NCI-H748 treated with DMSO at 0.1 percent for 48 hours (cell line): Measurements from ENCODE around the gene MLANA.
"Not testable (repeated sequence)": the region's sequence is repeated elsewhere in the genome, so short reads cannot be mapped to it uniquely, and the experiment has no call there.

Experiments
- DNase-seq: peaks from one replicate; lab custom pipeline; 2025; lab: John Stamatoyannopoulos, UW

MLANA gene

DNA sequence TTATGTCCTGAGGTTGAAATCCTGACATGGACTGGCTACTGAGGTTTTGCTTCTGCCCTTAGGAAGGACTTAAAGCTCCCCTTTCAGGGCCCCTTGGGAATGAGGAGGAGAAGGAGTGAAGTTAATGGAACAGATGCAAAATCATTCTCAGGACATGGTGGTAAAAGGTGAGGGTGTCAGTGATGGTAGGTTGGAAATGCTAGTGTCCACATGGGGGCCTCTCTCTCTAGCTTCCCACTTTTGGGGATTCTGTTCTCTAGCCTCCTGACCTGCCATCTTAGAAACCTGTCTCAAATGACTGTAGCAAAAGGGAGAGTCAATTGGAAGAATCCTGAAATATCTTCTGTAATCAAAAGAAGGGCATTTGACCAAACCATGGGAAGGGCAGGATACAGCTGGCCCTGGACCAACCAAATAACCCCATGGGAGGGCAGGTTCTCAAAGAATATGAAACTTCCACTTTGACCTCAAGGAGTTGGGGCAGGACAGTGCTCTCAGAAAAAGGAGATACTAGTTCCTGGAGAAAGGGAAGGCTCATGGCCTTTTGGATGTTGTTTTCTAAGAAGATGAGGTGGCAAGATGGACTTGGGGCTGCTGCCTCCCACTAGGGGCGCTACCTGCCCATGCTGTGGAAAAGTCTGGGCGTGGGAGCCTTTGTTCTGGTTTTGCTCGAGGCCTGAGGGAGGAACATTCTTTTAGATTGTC is 21.2 kb upstream of the MLANA start:
- DNase-seq: no peak

GRCh38 chr9:5870020-5870339 is 20.7 kb upstream of the MLANA start:
- DNase-seq: no peak

- DNase-seq: no peak
Measured at GRCh38 chr9:5870691-5871090, 20.0 kb upstream of the MLANA start.

DNA sequence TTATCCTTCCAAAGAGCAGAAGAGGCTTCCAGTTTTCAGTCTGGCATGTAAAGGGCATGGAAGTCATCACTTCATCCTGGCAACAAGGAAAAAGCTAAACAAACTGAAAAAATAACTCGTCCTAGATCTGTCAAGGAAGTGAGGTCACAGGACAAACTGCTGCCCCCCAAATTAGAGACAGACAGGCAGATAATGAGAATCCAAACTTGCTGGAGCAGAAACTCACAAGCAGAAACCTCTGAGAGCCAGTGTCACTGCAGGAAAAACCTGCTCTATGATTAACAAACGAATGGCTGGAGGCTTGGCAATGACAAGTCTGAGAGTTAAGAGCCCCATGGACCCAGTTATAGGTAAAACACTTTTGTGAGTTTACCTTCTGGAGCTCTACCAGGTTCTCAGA is 18.9 kb upstream of the MLANA start:
- DNase-seq: no peak

- DNase-seq: no peak
Measured at GRCh38 chr9:5872511-5872910, 18.2 kb upstream of the MLANA start.

DNA sequence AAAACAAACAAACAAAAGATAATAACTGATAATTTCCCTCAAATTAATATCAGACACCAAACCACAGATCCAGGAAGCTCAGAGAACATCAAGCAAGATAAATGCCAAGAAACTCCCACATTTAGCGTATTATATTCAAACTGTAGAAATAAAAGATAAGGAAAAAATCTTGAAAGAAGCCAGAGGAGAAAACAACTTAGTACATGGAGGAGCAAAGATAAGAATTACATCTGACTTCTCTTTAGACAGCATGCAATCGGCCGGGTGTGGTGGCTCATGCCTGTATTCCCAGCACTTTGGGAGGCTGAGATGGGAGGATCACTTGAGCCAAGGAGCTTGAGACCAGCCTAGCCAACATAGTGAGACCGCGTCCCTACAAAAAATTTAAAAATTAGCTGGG is 17.2 kb upstream of the MLANA start:
- no peak for DNase-seq

GRCh38 chr9:5874048-5874447 is 16.6 kb upstream of the MLANA start:
- DNase-seq: no peak

- DNase-seq: no peak
Measured at GRCh38 chr9:5876026-5876425, 14.7 kb upstream of the MLANA start.

- DNase-seq: no peak
Measured at GRCh38 chr9:5876711-5877110, 14.0 kb upstream of the MLANA start.

DNA sequence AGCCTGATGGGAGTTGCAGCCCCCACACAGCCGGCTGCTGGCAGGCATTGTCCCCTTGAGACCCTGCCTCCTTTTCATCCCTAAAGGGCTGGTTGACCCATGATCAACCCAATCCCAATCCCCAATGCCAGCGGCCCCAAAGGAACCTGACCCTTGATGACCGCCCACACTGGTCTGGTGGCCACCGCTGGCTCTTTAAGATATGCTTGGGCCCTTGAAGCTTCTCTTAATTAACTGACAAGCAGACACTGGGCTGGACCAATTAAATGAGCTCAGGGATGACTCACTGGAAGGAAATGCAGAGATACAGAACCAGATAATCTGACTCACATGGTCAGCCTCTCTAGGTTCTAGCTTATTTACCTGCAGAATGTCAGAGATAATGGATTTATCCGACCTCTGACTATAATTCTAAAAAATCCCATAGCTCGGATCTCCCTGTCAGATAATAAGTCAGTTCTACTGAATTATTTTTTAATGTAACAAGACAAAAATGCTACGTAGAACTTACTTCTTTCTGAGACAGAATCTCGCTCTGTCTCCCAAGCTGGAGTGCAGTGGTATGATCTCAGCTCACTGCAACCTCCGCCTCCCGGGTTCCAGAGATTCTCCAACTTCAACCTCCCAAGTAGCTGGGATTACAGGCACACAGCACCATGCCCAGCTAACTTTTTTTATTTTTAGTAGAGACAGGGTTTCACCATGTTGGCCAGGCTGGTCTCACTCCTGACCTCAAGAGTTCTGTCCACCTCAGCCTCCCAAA is 11.1 kb upstream of the MLANA start:
- no peak for DNase-seq

GRCh38 chr9:5882244-5883012 is 8.3 kb upstream of the MLANA start:
- DNase-seq: not testable (repeated sequence)

- DNase-seq: no peak
Measured at GRCh38 chr9:5884191-5884590, 6.5 kb upstream of the MLANA start.

DNA sequence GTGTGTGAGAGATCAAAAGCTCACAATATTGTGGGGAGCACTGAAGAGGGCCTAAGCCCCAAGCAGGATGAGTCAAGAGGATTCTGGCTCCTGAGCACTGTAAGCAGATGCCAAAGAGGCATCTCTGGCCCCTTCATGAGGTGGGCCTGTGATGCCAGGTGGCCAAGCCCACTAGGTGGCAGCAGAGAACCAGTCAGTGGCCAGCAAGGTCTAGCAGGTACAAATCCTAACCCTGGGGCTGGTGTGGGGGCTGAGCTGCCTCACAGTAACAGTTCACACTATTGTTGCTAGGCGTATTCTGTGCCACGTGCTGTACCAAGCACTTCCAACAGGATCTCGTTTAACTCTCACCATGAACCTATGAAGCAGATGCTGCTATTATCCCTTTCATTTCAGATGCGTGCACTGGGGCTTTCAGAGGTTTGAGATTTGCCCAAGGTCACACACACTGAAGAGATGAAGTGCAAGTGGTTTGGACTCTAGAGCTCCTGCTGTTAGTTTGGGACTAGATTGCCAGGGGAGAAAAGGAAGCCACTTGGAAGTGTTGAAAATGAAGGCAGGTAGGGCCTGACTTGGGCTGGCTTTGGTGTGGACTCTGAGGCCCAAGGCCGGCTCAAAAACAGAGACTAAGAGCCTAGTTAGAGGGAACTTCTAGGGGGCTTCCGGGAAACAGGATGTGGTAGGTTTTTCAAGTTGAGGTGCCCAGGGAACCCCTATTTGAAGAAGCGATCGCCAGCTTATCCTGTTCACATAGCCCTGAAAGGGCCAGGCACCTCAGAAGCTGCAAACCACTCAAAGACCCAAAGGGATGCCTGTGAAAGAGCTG is 4.4 kb upstream of the MLANA start:
- DNase-seq: peak; percentile 45

GRCh38 chr9:5892456-5893133 is 1.9 kb downstream of the MLANA start:
- DNase-seq: no peak

GRCh38 chr9:5893134-5893505 is 2.4 kb downstream of the MLANA start:
- DNase-seq: no peak

- peak; percentile 6 for DNase-seq
Measured at GRCh38 chr9:5893591-5894236, 3.0 kb downstream of the MLANA start.

GRCh38 chr9:5894237-5894959 is 3.7 kb downstream of the MLANA start:
- no peak for DNase-seq

DNA sequence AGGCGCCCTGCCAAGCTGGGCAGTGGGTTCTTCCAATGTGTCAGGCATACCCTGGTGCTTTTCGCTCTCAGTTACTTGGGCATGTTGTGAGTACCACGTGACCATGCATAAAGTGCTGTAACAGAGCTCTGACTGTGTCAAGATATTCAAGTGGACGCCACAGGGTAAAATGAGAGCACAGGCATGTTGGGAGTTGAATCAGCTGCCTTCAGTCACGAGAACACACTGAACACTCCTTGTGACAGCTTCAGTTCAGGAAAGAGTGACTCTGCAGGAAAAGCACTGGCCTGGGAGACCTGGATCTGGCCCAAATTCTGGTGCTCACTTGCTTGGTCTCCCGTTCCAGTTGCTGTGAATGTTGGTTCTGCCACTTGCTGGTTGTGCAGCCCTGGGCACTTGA is 5.1 kb downstream of the MLANA start:
- no peak for DNase-seq

GRCh38 chr9:5896863-5897262 is 6.2 kb downstream of the MLANA start:
- no peak for DNase-seq

DNA sequence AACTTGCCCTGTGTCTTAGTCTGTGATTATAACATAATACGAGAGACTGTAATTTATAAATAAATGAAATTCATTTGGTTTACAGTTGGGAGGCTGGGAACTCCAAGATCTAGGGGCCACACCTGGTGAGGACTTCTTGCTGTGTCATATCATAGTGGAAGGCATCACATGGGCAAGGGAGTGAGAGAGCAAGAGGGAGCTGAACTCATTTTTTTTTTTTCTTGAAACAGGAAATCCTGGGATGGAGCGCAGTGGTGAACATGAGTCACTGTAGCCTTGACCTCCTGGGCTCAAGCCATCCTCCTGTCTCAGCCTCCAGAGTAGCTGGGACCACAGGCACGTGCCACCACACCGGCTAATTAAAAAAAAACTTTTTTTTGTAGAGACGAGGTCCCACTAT is 7.2 kb downstream of the MLANA start:
- no peak for DNase-seq

DNA sequence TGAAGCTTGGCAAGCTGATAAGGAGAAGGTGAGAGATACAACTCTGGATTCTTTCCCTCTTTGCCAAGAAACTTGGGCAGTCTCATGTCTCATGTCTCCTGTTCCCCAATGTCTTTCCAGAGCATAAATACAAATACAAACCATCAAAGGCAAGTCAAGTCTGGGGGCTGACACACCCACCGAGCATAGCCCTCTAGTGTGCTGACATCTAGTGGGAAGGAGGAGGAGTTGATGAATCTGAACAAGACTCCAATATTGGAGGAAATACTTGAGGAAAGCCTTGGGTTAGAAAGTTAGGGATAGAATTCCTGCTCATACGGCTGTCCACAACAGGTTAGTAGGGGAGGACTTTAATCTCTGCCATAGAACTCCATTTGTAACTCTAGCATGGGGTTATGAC is 8.6 kb downstream of the MLANA start:
- no peak for DNase-seq
